ENCODE results near the gene KRTAP5-8. TPM values are rescaled to one million over a fixed set of nuclear protein-coding genes. Genes with fewer than 3 reads are reported as not detected.

Gene KRTAP5-8
- total and polyA plus RNA-seq, 2 donors (not counting 3 experiments of a cell fraction or from before 2014, with no cell fraction given): 0.17 TPM; not detected in 1

DNA sequence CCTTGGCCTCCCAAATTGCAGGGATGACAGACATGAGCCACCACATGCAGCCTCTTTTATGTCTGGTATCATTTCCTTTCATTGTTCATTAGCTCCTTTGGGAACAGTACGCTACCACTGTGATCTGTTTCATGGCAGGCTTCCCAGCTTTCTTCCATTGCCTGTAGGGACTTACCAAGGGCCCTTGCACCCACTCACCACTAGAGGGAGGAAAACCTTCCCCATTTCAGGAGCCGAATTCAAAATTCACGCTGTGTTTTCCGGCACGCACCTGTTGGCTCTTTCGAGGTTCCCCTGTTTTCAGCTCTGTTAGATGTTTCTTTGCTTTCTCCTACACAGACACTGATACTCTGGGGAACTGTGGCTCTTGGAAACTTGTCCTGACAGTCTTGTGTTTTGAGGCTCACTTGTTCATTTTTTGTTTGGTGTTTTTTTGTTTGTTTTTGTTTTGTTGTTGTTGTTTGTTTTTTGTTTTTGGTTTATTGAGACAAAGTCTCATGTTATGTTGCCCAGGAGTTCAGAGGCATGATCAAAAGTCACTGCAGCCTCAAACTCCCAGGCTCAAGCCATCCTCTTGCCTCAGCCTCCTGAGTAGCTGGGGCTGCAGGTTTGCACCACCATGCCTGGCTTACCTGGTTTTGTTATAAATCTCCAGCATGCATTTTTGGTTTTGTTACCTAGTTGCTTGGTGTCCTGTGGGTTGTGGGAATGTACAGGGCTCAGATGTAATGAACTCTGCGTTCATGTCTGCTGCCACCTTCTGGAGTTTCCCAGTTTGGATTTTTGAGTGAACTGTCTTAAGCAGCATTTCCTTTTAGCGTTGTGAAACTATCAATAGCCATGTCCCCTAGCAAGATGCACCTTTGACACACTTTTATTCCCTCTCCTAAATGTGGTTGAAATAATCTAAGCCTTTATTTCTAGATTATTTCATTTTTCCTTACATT lies 42.5 kb downstream of the KRTAP5-8 start:
- H3K4me1 ChIP-seq (ENCODE audit: control insufficient read depth, extremely low read depth, insufficient read depth, low read length): no peaks in the 10 kb centered on the region
- dilution Hi-C loops (cut with MboI; ENCODE audit: extremely low pct_ligation_motif_present, low sequenced_read_pairs) (no loop called here), intact Hi-C loops (cut with micrococcal nuclease) (loop anchor here (10.0 kb wide), 1 partner anchor 96 kb away; no protein-coding TSS in a partner anchor)
- no peaks in the 10 kb centered on the region for H3K36me3 ChIP-seq (ENCODE audit: control insufficient read depth in 2 of 2, extremely low read depth in 1 of 2, insufficient read depth in 2 of 2, low read length in 2 of 2)
- H3K4me3 ChIP-seq (replicated peaks in 1 of 3; ENCODE audit: insufficient read depth in 1 of 3, low read depth in 1 of 3, low read length in 3 of 3): no peak overlapping the region
- no peaks in the 10 kb centered on the region for H3K79me2 ChIP-seq (ENCODE audit: control insufficient read depth, insufficient read depth, low read length)
- no peaks in the 10 kb centered on the region for H3K9me3 ChIP-seq (replicated peaks; ENCODE audit: control insufficient read depth, insufficient read depth, low read length)
- H3K27me3 ChIP-seq (ENCODE audit: control insufficient read depth in 2 of 2, insufficient read depth in 2 of 2, low read length in 2 of 2): peaks cover 0 to 2% of the 10 kb centered on the region in 2 experiments
- peak; percentile 91 for FAIRE-seq
- no peak overlapping the region for H3K9ac ChIP-seq (replicated peaks; ENCODE audit: extremely low read depth, insufficient read depth, low read length)
- ChIA-PET POLR2A (no interaction called here), CTCF (interaction anchor here (0.6 to 1.4 kb wide), 19 partner anchors 9 to 1110 kb away, joined by 3 to 28 read pairs (median 5); partner anchors contain the start of genes DHCR7, KRTAP5-10 and NADSYN1)
- TF ChIP-seq POLR2A (IDR thresholded peaks at IDR 0.05; ENCODE audit: low read depth, low read length): no peak
- TF ChIP-seq, protein P1, sequence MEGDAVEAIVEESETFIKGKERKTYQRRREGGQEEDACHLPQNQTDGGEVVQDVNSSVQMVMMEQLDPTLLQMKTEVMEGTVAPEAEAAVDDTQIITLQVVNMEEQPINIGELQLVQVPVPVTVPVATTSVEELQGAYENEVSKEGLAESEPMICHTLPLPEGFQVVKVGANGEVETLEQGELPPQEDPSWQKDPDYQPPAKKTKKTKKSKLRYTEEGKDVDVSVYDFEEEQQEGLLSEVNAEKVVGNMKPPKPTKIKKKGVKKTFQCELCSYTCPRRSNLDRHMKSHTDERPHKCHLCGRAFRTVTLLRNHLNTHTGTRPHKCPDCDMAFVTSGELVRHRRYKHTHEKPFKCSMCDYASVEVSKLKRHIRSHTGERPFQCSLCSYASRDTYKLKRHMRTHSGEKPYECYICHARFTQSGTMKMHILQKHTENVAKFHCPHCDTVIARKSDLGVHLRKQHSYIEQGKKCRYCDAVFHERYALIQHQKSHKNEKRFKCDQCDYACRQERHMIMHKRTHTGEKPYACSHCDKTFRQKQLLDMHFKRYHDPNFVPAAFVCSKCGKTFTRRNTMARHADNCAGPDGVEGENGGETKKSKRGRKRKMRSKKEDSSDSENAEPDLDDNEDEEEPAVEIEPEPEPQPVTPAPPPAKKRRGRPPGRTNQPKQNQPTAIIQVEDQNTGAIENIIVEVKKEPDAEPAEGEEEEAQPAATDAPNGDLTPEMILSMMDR (IDR thresholded peaks at IDR 0.05; ENCODE audit: extremely low read depth in 1 of 2, insufficient read depth in 1 of 2, low read depth in 1 of 2, low read length in 2 of 2): peak; percentile 76 to 86
- H3K9me1 ChIP-seq (replicated peaks; ENCODE audit: control insufficient read depth, extremely low read depth, insufficient read depth, low read length): no peaks in the 10 kb centered on the region
- DNase-seq (ENCODE audit: low read depth, low spot score): peak; percentile 63
- no peaks in the 10 kb centered on the region for H4K20me1 ChIP-seq (replicated peaks; ENCODE audit: control insufficient read depth, extremely low read depth, insufficient read depth, low read length)
- H3K4me2 ChIP-seq (ENCODE audit: insufficient read depth, low read length): no peak overlapping the region
- H3K27ac ChIP-seq (ENCODE audit: insufficient read depth, low read depth, low read length): no peak overlapping the region
- H2AFZ ChIP-seq (ENCODE audit: low read depth, low read length): no peak overlapping the region
- BruUV-seq (replicated peaks): no TSS peak

DNA sequence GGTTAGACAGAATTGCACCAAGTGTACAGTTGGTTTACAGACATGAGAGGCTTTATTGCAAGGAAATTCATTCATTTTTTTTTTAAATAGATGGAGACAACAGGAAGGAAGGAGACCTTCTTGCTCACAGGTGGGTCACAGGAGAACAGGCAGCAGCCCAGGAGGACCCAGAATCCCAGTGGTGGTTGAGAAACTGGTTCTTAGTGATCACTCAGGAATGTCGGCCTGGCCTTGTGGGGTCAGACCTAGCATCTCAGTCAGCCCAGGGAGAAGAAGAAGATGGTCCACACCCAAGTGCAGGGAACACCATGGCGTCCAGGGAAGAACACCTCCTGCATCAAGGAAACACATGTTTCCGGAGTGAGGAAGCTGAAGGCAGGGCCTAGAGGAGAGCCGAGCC lies 44.0 kb downstream of the KRTAP5-8 start:
- Histone ChIP-seq H3K79me2 (ENCODE audit: control insufficient read depth, insufficient read depth, low read length) (no peaks in the 10 kb centered on the region), H3K4me3 (replicated peaks in 1 of 3; ENCODE audit: insufficient read depth in 1 of 3, low read depth in 1 of 3, low read length in 3 of 3) (no peak overlapping the region), H3K27ac (ENCODE audit: insufficient read depth, low read depth, low read length) (no peak overlapping the region), H2AFZ (ENCODE audit: low read depth, low read length) (no peak overlapping the region), H3K4me2 (ENCODE audit: insufficient read depth, low read length) (no peak overlapping the region), H3K9ac (replicated peaks; ENCODE audit: extremely low read depth, insufficient read depth, low read length) (no peak overlapping the region), H4K20me1 (replicated peaks; ENCODE audit: control insufficient read depth, extremely low read depth, insufficient read depth, low read length) (no peaks in the 10 kb centered on the region), H3K4me1 (ENCODE audit: control insufficient read depth, extremely low read depth, insufficient read depth, low read length) (no peaks in the 10 kb centered on the region), H3K9me3 (replicated peaks; ENCODE audit: control insufficient read depth, insufficient read depth, low read length) (no peaks in the 10 kb centered on the region), H3K9me1 (replicated peaks; ENCODE audit: control insufficient read depth, extremely low read depth, insufficient read depth, low read length) (no peaks in the 10 kb centered on the region), H3K36me3 (ENCODE audit: control insufficient read depth in 2 of 2, extremely low read depth in 1 of 2, insufficient read depth in 2 of 2, low read length in 2 of 2) (no peaks in the 10 kb centered on the region), H3K27me3 (ENCODE audit: control insufficient read depth in 2 of 2, insufficient read depth in 2 of 2, low read length in 2 of 2) (no peaks in the 10 kb centered on the region)
- FAIRE-seq: no peak
- intact Hi-C loops (cut with micrococcal nuclease): loop anchor here (10.0 kb wide), 1 partner anchor 97 kb away; no protein-coding TSS in a partner anchor
- POLR2A ChIA-PET: no interaction called here
- no peak for TF ChIP-seq GATA2 (IDR thresholded peaks at IDR 0.05; ENCODE audit: insufficient read depth, insufficient read length, low read depth, low read length)
- TF ChIP-seq, protein P1 (IDR thresholded peaks at IDR 0.05; ENCODE audit: extremely low read depth in 1 of 2, insufficient read depth in 1 of 2, low read depth in 1 of 2, low read length in 2 of 2): no peak
- TF ChIP-seq POLR2AphosphoS5 (IDR thresholded peaks at IDR 0.05; ENCODE audit: insufficient read depth, low read depth, low read length): no peak
- TF ChIP-seq, protein P2, sequence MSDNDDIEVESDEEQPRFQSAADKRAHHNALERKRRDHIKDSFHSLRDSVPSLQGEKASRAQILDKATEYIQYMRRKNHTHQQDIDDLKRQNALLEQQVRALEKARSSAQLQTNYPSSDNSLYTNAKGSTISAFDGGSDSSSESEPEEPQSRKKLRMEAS (IDR thresholded peaks at IDR 0.05; ENCODE audit: insufficient read depth, insufficient read length): no peak
- TF ChIP-seq FOS (IDR thresholded peaks at IDR 0.05; ENCODE audit: borderline replicate concordance, insufficient read depth, low read length): no peak
- no peak for TF ChIP-seq MYC (IDR thresholded peaks at IDR 0.05; ENCODE audit: low read depth, low read length)
- TF ChIP-seq EZH2 (IDR thresholded peaks at IDR 0.05; ENCODE audit: borderline replicate concordance, low read depth, low read length, severe bottlenecking): no peak
- DNase-seq (ENCODE audit: low read depth, low spot score): no peak
- BruUV-seq (replicated peaks): no TSS peak
- dilution Hi-C loops (cut with MboI; ENCODE audit: extremely low pct_ligation_motif_present, low sequenced_read_pairs): no loop called here
- CTCF ChIA-PET: interaction anchor here (1.2 kb wide), 1 partner anchor 19 kb away, joined by 3 read pairs; no protein-coding TSS in a partner anchor
